ENCODE results near the gene ITSN2. TPM values are rescaled to one million over a fixed set of nuclear protein-coding genes. Genes with fewer than 3 reads are reported as not detected.
"Not testable (repeated sequence)": the region's sequence is repeated elsewhere in the genome, so short reads cannot be mapped to it uniquely, and the experiment has no call there.

Gene ITSN2
- polyA plus RNA-seq, 10 donors = 14.4 to 23.3 (median 19.7) TPM

DNA sequence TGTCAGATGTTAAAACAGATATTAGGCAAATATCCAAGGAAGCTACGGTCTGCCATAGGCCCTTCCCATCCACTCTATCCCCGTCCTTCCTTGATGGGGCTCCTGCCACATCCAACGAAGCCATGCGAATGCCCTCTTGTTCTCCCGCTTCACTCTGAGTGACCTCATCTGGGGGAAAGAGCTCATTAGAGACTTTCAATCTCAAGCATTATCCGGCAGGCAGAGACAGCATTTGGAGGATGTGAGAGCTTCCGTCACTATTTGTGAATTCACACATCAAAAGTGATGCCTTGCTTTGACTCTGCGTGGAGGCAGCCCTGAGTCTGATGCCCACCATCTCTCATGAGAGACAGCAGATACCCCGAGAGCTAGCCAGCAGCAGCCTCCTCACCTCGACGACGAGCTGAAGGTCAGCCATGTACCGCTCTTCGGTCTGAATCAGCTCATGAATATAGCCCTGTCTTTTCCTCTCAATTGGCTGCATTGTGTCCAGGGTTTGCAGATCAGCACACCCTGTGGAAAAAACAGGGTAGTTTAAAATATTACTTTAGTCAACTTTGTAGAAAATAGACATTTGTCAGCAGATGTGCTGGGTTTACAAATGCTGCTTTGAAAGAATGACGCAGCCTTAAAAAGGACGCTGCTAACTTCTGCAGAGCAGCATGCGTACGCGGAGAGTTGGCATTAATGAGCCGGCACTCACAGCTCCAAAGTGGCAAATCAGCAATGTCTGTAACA is 139.6 kb downstream of the ITSN2 start:
- DNase-seq = no peak

DNA sequence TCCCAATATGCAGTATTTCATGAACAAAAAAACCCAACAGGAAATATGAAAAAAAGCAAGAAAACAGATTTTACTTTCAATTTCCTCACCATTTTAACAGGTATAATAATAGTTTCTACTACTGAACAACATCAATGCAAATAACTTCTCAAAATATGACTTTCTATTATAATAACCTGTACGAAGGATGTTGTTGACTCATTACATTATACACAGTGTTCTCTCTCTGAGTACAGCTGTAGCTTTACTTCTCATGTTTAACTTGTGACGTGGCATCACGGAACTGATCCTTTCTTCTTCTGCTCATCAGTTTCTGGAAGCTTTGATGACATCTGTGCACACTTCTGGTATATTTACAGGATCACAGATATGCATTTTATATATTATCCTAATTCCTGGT is 145.5 kb downstream of the ITSN2 start:
- no peak for DNase-seq

DNA sequence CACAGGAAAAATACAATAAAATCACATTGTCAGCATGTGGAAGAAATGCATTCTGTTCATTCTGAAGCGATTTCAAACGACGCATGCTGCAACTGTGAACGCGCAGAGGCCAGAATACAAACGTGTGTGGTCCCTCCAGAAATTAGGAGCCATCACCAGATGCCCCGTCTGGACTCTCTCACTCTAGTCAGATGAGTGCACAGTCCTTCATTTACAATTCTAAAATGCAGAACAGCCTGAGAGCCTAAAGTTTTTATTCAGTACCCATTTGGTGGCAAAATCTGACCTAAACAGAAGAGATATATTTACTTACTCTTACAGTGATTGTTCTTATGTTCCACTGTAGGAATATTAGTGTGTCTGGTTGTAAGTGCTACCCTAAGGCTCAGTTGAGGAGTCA is 148.9 kb downstream of the ITSN2 start:
- DNase-seq = no peak

DNA sequence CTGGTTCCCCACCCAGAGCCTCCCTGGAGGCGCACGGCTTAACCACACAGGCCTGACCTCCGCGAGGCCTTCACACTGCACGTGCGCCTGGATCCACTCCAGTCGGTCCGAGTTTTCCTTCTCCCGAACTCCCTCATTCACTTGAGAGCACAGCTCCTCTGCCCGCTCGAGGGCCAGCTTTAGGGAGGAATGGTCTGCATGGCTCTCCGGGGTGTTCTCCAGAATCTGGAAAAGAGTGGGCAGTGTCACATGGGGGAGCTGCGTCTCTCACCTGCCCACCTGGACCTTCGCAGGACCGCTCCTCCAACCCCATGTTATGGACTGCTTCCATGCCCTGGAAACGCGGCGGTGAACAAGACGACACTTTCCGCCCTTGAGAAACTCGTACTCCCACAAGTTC is 149.6 kb downstream of the ITSN2 start:
- DNase-seq = no peak

DNA sequence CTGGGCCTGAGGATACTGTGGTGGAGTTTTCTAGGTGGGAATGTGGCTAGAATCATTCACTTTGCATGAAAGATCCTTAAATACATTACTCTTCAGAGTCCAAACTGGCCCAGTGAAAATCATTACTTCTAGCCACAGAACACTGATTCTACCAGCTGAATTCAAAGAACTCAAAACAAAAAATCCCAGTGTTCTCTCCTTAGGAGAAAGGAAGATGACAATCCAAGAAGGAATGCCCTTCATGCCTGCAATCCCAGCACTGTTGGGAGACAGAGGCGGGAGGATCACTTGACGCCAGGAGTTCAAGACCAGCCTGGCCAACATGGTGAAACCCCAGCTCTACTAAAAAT is 150.3 kb downstream of the ITSN2 start:
- DNase-seq = no peak

DNA sequence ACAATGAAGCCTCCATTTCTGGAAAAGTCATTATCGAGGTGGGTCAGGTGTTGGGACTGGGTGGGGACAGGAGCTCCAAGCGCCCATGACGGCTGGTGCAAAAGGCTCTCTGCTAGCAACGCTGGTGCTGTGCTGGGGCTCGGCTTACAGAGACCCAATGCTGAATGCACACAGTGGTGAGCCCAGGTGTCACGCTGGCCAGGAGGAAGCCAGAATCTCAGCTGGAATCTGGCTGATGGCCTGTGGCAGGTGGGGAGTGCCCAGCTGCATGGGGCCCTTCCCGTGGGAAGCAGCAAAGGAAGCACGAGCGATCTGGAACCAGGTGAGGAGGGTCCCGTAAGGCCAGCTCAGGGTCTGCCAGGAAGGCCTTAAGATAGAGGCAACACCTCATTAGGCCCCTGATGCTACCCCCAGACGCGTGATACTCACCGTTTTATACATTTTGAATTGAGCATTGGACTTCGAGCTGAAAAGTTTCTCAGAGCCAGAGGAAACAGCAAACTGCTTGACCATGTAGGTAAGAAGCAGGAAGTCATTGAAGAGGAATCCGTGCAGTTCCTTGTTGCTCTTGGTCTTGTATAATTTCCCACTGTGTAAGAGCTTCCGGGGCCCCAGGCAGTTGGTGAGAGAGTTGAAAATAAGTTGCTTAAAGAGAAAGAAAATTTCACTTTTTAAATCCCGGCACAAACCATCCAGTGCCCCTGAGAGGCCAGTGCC is 150.8 kb downstream of the ITSN2 start:
- DNase-seq = no peak

DNA sequence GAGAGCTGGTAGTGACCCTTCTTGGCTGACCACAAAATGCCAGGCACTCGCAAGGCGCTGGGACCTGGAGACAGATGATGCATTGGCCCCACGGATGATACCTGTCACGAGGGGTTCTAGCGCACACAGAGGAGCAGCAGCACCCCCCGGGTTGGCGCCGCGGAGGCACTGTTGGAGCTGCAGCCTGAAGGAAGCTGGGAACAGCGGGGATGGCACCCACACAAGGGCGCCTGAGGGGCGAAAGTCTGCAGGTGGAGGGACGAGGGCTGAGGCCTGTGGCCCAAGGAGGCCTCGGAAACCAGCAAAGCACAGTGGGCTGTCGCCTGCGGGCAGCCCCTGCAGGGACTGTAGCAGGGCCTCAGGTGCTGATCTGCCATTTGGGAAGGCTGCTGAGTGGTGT is 151.8 kb downstream of the ITSN2 start:
- DNase-seq = no peak

DNA sequence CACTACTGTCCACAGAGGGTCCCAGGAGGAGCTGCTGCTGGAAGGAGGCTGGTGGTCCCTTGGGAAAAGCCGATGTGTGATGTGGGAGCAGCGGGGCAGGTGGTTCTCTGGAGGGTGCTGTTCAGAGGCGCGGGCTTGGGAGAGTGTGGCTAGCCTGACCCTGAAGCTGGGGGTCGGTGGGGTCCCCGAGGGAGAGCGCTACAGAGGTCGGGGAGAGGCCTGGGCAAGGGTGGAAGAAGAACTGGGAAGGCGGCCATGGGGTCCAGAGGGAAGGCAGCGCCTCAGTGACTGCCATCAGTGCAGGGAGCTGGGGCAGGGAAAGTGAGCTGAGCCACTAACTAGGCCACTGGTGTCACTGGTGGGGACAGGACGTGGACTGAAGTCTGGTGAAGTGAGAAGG is 153.0 kb downstream of the ITSN2 start:
- DNase-seq = no peak

DNA sequence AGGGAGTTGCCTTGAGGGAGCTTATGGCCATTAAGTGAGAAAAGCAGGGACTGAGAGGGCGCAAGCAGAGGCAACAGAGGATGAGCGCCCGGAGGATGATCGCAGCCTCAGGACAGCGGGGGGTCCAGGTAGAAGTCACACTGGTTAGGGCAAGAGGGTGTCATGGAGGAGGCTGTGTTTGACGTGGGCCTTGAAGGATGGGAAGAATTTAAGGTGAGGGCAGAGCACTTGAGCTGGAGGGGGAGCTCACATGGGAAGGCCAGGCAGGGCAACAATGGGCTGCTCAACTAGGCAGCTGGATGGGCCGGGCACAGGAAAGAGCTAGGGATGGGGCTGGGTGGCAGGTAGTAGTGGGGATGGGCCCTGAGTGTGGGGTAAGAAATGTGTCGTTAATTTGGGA is 153.6 kb downstream of the ITSN2 start:
- no peak for DNase-seq

DNA sequence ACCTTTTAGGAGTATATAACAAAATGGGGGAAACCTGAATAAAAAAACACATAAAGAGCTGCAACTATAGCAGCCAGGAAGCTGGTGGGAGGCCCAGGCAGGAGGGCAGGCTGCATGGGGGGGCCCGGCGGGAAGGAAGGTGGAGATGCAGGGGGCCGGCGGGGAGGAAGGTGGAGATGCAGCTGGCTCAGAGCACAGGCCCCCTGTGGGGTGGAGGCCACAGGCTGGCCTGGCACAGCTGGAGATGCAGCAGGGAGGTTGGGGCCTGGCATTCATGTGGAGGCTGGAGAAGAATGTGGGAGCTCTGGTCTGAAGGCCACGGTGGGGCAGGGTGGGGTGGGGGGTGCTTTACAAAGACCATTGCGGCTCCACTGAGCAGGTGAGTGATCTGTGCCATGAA is 154.1 kb downstream of the ITSN2 start:
- no peak for DNase-seq

DNA sequence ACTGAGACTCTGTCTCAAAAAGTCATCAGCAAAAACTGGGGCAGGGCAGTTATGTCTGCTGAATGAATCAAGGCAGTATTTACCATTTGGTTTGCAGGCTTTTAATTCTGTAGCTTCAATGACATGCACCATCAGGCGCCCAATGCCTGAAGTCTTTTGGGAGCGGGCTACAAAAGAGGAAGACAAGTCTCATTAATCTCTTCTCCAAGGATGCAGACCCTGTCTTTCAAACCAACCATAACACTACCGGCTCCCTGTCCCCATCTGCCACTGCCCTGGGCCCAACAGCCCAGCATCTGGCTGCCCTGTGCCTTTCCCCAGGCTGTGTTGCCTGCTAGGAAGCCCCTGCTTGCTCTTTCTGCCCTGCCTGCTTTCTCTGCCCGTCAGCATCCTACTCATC is 155.2 kb downstream of the ITSN2 start:
- DNase-seq = no peak

DNA sequence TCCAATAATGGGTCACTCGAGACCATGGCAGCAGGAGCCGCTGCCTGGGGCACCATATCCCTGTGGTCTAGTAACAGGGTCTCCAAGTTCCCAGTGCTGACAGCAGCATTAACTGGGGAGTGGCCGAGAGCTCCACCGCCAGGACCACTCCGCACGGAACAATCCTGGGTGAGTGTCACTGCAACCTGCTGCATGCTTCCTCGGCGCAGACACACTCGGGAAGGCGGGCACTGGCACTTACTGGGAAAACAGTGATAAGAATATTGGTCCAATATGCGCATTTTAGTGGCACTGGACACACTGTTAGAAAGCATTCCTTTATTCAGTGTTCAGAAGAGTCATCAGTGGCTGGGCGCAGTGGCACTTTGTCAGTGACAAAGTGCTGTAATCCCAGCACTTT is 155.8 kb downstream of the ITSN2 start:
- DNase-seq = no peak

DNA sequence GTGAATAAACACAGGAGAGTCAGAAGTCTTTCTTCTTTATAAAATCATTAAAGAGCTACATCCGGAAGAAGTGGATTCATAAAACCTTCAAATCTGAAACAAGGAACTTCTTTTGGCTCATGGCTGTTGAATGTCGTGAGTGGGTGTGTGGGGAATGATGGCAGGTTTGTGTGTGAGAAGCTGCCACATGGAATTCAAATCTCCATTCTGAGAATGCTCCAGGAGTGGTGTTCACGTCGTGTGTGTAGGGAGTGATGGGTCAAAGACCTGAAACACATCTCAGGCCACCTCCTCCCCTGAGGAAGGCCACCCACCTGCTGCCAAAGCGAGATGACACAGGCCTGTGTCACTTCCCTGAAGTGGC is 156.6 kb downstream of the ITSN2 start:
- no peak for DNase-seq

DNA sequence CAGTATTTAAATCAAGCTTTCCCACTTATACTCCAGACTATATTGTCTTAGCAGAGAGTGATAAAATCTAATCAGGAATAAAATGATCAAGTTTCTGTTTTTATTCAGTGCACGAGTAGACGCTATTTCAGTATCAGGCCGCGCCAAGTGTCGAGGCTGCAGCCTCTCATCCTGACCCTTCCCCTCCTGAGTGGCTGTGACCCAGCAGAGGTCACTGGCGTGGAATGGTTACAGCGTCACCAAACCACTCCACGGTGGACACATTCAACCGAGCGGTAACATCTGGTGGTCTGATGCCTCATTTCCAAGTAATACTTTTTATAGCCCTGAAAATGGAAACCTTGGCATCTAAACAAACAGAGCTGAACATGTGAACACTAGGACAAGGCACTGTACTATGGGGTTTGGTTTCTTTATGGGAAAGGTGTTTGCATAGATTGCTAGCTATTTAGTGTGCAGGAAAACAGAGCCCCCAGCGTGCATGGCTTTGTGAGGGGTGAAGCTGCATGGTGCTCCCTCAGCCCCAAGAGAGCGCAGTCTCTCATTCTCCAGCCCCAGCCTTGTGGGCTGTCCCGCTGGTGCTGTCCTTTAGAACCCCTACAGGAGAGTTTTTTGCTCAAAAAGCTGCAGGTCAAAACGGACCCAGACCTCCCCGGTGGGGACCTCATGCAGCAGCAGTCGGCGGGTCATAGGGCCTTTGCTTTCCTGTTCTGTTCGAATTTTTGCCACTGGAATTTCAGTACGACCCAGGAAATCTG is 157.1 kb downstream of the ITSN2 start:
- peak in 1 of 3 donors; percentile 14 for DNase-seq

DNA sequence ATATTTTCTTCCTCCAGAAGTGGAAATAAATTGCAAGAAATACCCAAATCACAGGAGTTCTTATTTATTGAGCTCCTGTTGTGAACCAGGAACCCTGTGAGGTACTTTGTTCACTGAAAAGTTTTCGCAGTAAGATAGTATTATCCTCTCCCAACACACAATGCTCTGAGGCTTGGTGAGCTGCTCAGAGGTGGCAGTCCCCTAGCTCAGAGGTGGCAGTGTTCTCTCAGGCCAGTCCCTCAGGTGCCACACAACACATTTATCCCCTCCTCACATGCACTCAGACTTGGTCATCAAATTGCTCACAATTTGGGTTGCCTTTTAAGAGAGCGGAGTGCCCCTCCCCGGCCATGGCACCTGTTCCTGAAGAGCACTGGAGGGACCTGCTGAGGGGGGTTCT is 159.5 kb downstream of the ITSN2 start:
- DNase-seq = no peak

DNA sequence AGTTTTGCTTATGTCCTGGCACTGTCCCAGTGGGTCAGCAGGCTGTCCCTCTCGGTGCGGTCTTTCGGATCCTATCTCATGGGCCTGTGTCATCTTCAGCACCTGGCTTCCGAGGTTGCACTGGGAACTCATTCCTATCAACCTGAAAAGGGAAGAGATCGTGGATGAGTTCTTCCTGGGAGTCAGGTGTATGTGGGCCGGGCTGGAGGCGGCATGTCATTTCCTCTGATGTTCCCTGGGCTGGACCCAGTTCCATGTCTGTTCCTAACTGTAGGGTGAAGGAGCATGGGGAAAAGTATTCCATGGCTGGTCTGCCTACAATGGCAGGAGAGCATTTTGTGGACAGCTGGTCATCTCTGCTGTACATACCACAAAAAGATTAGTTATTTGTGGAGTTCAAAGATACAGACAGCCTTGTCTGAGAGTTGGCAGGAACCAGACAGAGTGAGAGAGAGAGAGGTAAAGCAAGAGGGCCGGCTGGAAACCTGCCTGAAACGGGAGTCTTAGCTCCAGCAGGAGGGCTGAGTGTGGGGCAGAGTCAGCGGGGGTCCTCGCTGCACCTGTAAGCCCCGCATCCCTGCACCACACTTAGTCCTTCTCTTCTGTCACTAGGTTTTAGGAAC is 160.3 kb downstream of the ITSN2 start:
- no peak for DNase-seq

DNA sequence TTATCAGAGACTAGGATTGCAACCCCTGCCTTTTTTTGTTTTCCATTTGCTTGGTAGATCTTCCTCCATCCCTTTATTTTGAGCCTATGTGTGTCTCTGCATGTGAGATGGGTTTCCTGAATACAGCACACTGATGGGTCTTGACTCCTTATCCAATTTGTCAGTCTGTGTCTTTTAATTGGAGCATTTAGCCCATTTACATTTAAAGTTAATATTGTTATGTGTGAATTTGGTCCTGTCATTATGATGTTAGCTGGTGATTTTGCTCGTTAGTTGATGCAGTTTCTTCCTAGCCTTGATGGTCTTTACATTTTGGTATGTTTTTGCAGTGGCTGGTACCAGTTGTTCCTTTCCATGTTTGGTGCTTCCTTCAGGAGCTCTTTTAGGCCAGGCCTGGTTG is 163.1 kb downstream of the ITSN2 start:
- DNase-seq = not testable (repeated sequence)

DNA sequence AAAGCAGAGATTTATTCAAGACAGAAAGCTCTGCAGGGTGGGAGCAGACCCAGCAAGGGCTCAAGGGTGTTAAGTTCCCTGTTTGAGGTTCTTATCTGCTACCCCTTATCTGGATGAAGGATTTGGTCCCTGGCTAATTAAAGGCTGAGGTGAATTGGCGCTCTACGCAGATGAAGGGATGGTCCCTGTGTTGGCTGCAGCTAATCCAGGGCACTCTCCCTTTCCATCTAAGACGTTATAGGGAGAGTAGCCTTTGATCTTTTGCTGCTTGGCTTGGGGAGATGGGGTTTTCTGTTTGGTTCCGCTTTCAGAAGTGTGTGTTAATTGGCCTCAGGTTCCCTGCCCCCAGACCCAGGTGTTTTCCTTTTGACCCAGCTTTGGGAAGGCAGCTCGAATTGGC is 168.5 kb downstream of the ITSN2 start:
- DNase-seq = no peak

DNA sequence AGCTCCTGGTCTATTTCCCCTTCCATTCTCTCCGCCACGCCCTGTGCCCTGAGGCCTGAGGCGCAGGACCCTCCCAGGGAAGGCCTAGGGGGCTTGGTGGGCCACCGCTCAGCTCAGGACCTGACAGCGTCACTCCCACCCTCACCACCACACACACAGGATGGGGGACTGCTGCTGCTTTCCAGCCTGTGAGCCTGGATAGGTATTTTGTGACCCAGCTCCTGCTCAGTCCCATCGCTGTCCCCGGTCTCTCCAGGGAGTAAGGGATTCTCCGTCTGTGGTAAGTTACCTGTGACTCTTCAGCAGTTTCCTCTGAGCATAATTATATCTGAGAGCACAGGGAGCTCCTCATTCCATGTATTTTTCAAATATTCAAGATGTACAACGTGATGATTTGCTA is 169.2 kb downstream of the ITSN2 start:
- no peak for DNase-seq

DNA sequence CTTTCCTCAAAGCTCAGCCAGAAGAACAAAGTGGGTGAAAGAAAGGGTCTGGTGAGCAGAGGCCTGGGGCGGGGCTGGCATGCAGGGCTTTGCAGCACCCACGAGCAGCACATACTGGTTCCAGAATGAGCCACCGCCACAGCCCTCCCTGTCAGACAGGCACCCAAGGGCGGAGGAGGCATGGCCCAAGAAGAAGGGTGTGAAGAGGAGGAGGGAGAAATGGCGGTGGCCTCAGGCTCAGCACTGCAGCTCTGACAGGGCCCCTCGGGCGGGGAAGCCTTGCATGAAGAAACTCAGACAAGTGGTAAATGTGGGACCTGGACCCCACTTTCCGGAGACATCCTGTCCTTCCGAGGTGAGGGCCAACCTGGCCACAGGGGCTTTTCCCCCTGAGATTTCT is 169.8 kb downstream of the ITSN2 start:
- no peak for DNase-seq

DNA sequence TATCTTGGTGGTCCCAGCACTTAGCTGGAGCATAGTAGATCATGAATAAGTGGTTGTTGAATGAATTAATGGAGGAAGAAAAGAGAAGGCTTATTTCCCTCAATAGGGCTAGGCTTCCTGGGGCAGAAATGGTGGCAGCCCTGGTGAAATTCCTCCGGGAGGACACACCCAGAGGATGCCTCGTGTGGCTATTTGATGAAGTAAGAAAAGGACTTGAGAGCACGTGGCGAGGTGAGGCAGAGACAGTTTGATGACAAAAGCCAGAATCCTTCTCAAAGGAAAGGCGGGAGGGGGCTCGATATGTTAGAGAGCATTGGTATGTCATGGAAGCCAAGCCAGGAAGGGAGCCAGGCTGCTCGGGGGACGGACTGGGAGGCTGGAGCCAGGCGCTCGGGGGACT is 170.8 kb downstream of the ITSN2 start:
- no peak for DNase-seq

DNA sequence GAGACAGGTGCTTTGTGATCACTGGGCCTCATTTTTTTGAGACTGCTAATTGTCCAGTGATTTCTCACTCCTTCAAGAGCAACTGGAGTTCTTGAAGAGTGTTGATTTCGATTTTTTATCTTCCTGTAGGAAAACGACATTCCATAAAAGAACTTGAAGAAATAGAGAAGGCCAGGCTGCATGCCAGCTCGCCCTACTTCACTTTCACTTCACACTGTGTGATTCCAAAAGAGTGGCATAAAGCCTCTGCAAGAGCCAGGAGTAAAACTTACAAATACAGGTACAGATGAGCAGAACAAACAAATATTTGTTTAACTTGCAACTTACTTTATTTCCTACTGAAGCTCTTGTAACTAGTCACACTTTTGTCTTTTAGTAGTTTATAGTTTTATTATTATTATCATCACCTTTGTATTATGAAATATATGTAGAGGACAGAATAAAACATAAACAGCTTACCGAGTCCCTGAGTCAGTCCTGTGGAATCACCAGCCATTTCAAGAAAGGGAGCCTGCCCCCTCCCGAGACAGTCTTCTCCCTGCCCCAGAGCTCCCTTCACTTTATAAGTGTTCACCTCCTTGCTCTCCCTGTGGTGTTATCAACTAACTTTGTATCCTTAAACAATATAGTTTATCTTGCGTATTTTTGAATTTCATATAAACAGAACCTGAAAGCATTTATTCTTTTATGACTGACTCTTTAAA is 176.8 kb downstream of the ITSN2 start:
- no peak for DNase-seq

All from muscle of back (tissue), 11 donors.